Activated B cell treated with CpG ODN at 0.5 μM for 24 hours (primary cell): ENCODE data around the gene MALAT1. TPM values are rescaled to one million over a fixed set of nuclear protein-coding genes. Genes with fewer than 3 reads are reported as not detected.

Experiments used
- ATAC-seq: fragments of 200-7000 bp; cut with Tn5 transposase; one replicate; pipeline ENCODE4 v1.10.0; 2021; ENCODE audit warnings: low read depth, mild to moderate bottlenecking, moderate library complexity
- CTCF ChIA-PET: fragments of 350-600 bp; sonication (Branson Sonifier 250); formaldehyde crosslinking; loops from one replicate; lab custom pipeline; 2021; ENCODE audit warnings: antibody characterized with exemption; lab: Charles Lee
- POLR2A ChIA-PET: fragments of 350-600 bp; sonication (Branson Sonifier 250); formaldehyde crosslinking; loops from one replicate; lab custom pipeline; 2021; ENCODE audit warnings: antibody characterized with exemption; lab: Charles Lee
- DNase-seq: peaks from one replicate; pipeline ENCODE4 v3.0.0; 2022
- H3K27ac Mint-ChIP-seq: one replicate; pipeline ENCODE4 v1.8.0; 2020; ENCODE audit warnings: mixed read lengths
- H3K27me3 Mint-ChIP-seq: one replicate; pipeline ENCODE4 v1.8.0; 2021; ENCODE audit warnings: mixed read lengths
- H3K36me3 Mint-ChIP-seq: one replicate; pipeline ENCODE4 v1.8.0; 2021; ENCODE audit warnings: low read depth, mixed read lengths
- H3K4me1 Mint-ChIP-seq: one replicate; pipeline ENCODE4 v1.8.0; 2021; ENCODE audit warnings: mixed read lengths
- H3K4me3 Mint-ChIP-seq: one replicate; pipeline ENCODE4 v1.8.0; 2020; ENCODE audit warnings: mild to moderate bottlenecking, mixed read lengths
- H3K9me3 Mint-ChIP-seq: one replicate; pipeline ENCODE4 v1.8.0; 2020; ENCODE audit warnings: mixed read lengths
- CTCF ChIP-seq: fragments of 200-600 bp; IDR thresholded peaks from one replicate; pipeline ENCODE4 v1.8.0; 2022; ENCODE audit warnings: antibody characterized with exemption, mild to moderate bottlenecking
- intact Hi-C: fragments of 100-400 bp; cut with micrococcal nuclease; formaldehyde crosslinking; loops from one replicate; pipeline ENCODE4 v1.15.1; 2024
- total RNA-seq: library from RNA; stranded (reverse); gene quantifications from 2 replicates; pipeline ENCODE4 v1.2.3, GENCODE V29; 2022

The MALAT1 gene
- total RNA-seq, 1 donor from 2014 or later = 18,961 TPM

DNA sequence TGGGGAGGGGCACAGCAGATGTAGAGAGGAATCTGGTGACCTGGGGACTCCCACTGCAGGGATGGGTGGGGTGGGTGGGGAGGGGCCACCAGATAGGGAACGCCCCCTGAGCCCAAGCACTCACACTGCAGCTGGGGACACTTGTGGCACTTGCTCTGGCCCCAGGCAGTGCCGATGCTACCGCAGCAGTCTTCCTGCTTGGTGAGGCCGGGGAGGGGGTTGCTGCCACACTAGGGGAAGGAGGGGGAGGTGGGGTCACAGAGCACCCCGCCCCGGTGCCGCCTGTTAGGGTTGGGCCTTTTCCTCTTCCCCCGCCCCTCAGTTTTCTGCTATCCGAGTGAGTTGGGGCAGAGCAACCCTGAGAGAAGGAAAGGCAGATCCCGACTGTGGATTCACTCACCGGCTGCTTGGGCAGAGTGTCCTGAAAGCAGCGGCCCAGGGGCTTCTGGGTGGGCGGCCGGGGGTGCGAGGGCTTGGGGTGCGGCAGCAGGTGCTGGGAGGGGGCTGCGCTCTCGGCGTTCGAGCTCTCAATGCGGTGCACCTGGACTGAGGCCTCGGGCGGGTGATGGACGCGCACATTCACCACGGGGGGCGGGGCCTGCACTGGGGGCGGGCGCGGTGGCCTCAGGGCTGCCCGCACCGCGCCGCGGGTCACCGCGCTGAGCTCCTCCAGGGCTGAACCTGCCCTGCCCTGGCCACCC is 54.6 kb downstream of the MALAT1 start:
- Mint-ChIP-seq H3K36me3 (no peaks in the 10 kb centered on the region), H3K4me1 (peaks cover 54% of the 10 kb centered on the region), H3K27ac (no peak overlapping the region), H3K9me3 (no peaks in the 10 kb centered on the region), H3K27me3 (no peaks in the 10 kb centered on the region), H3K4me3 (no peak overlapping the region)
- intact Hi-C loops = no loop called here
- DNase-seq = no peak
- ChIA-PET POLR2A (interaction anchor here (0.6 to 3.2 kb wide), 5 partner anchors 12 to 505 kb away, joined by 4 to 38 read pairs (median 8); partner anchors contain the start of gene ZNRD2), CTCF (interaction anchor here (1.5 to 3.7 kb wide), 3 partner anchors 10 to 35 kb away, joined by 3 to 47 read pairs (median 12); no protein-coding TSS in a partner anchor)
- TF ChIP-seq CTCF = no peak
- peak; percentile 36 for ATAC-seq

- Mint-ChIP-seq H3K36me3 (no peaks in the 10 kb centered on the region), H3K27me3 (no peaks in the 10 kb centered on the region), H3K27ac (no peak overlapping the region), H3K4me1 (peaks cover 49% of the 10 kb centered on the region), H3K9me3 (no peaks in the 10 kb centered on the region), H3K4me3 (peak overlapping the region; percentile 5)
- DNase-seq (no peak), ATAC-seq (no peak)
- no peak for TF ChIP-seq CTCF
- intact Hi-C loops = no loop called here
- CTCF ChIA-PET = interaction anchor here (3.7 kb wide), 1 partner anchor 13 kb away, joined by 47 read pairs; no protein-coding TSS in a partner anchor
- POLR2A ChIA-PET = no interaction called here
Measured at GRCh38 chr11:65554057-65554818, 55.4 kb downstream of the MALAT1 start.

DNA sequence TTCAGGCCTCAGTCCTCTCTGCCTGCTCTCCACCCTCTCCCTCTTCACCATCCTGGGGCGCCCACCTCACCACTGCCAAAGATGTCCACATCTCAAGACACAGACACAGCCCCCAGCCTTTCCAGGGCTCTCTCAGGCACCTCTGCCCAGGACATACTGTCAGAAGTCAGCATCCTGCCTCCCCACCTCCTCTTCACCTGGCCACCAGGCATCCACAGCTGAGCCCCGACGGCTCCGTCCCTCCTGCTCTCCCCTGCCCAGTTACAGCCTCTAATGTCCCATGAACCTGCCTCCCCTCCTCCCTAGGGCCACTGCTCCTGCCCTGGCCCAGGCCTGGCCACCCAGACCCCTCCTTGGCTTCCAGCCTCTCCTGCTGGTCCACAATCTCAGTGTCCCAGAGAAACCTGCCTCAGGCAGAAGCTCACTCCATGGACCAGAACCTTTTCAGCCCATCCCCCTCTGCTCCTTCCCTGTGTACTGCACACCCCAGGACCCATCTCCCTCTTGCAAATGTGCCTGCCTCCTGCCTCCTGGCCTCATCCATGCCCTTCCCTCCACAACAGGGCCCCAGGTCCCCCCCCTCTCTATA is 56.1 kb downstream of the MALAT1 start:
- Mint-ChIP-seq H3K4me3 (peak overlapping the region; percentile 5), H3K27ac (peak overlapping the region; percentile 21), H3K27me3 (peaks cover under 1% of the 10 kb centered on the region), H3K4me1 (peaks cover 46% of the 10 kb centered on the region), H3K9me3 (no peaks in the 10 kb centered on the region), H3K36me3 (no peaks in the 10 kb centered on the region)
- intact Hi-C loops = no loop called here
- CTCF ChIA-PET = no interaction called here
- no peak for TF ChIP-seq CTCF
- ATAC-seq (no peak), DNase-seq (no peak)
- POLR2A ChIA-PET = interaction anchor here (1.2 kb wide), 1 partner anchor 8 kb away, joined by 17 read pairs; no protein-coding TSS in a partner anchor

GRCh38 chr11:65555693-65556231 is 56.9 kb downstream of the MALAT1 start:
- intact Hi-C loops = no loop called here
- DNase-seq (no peak), ATAC-seq (no peak)
- Mint-ChIP-seq H3K27ac (no peak overlapping the region), H3K27me3 (peaks cover 4% of the 10 kb centered on the region), H3K9me3 (no peaks in the 10 kb centered on the region), H3K36me3 (no peaks in the 10 kb centered on the region), H3K4me1 (peaks cover 48% of the 10 kb centered on the region), H3K4me3 (no peak overlapping the region)
- CTCF ChIA-PET = no interaction called here
- POLR2A ChIA-PET = interaction anchor here (1.2 to 1.9 kb wide), 2 partner anchors 9 to 15 kb away, joined by 6 to 17 read pairs; no protein-coding TSS in a partner anchor
- TF ChIP-seq CTCF = no peak

Other genes starting within 250 kb of the MALAT1 start
- 37.1 and 43.4 TPM in 2 replicates for gene POLA2, start 237.1 kb upstream of the MALAT1 start, total RNA-seq
- 0.18 and 0.83 TPM in 2 replicates for gene CDC42EP2, start 184.2 kb upstream of the MALAT1 start, total RNA-seq
- gene DPF2, start 165.2 kb upstream of the MALAT1 start, total RNA-seq = 88.3 and 89.6 TPM in 2 replicates
- gene TIGD3, start 144.3 kb upstream of the MALAT1 start, total RNA-seq = 1.4 and 1.6 TPM in 2 replicates
- 11.4 and 12.3 TPM in 2 replicates for gene SLC25A45, start 116.4 kb upstream of the MALAT1 start, total RNA-seq
- 68.6 and 70.6 TPM in 2 replicates for gene FRMD8, start 112.4 kb upstream of the MALAT1 start, total RNA-seq
- gene NEAT1, start 76.2 kb upstream of the MALAT1 start, total RNA-seq = 578 and 699 TPM in 2 replicates
- 70.0 and 75.7 TPM in 2 replicates for gene SCYL1, start 26.0 kb downstream of the MALAT1 start, total RNA-seq
- 25.0 and 25.3 TPM in 2 replicates for gene LTBP3, start 59.3 kb downstream of the MALAT1 start, total RNA-seq
- gene ZNRD2, start 71.4 kb downstream of the MALAT1 start, total RNA-seq = 40.9 and 41.0 TPM in 2 replicates
- 19.1 and 21.6 TPM in 2 replicates for gene FAM89B, start 73.5 kb downstream of the MALAT1 start, total RNA-seq
- 143 and 163 TPM in 2 replicates for gene EHBP1L1, start 77.0 kb downstream of the MALAT1 start, total RNA-seq
- gene KCNK7, start 96.8 kb downstream of the MALAT1 start, total RNA-seq = 1.0 and 1.1 TPM in 2 replicates
- gene MAP3K11, start 115.2 kb downstream of the MALAT1 start, total RNA-seq = 72.1 and 89.6 TPM in 2 replicates
- 45.3 and 51.4 TPM in 2 replicates for gene PCNX3, start 116.7 kb downstream of the MALAT1 start, total RNA-seq
- gene SIPA1, start 139.1 kb downstream of the MALAT1 start, total RNA-seq = 236 and 252 TPM in 2 replicates
- 110 and 119 TPM in 2 replicates for gene RELA, start 163.9 kb downstream of the MALAT1 start, total RNA-seq
- 108 and 120 TPM in 2 replicates for gene KAT5, start 213.2 kb downstream of the MALAT1 start, total RNA-seq
- gene RNASEH2C, start 221.8 kb downstream of the MALAT1 start, total RNA-seq = 85.3 and 91.4 TPM in 2 replicates